Smooth muscle cell of the umbilical artery (primary cell): ENCODE results near the gene ZBTB25. TPM values are rescaled to one million over a fixed set of nuclear protein-coding genes. Genes with fewer than 3 reads are reported as not detected.

Experiments
- total RNA-seq: library from RNA; depleted of rRNA; stranded (reverse); fragments of >200 nt; gene quantifications from 2 replicates; pipeline ENCODE4 v1.2.3, GENCODE V29; 2014

ZBTB25 gene, protein sequence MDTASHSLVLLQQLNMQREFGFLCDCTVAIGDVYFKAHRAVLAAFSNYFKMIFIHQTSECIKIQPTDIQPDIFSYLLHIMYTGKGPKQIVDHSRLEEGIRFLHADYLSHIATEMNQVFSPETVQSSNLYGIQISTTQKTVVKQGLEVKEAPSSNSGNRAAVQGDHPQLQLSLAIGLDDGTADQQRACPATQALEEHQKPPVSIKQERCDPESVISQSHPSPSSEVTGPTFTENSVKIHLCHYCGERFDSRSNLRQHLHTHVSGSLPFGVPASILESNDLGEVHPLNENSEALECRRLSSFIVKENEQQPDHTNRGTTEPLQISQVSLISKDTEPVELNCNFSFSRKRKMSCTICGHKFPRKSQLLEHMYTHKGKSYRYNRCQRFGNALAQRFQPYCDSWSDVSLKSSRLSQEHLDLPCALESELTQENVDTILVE
- 5.6 and 7.5 TPM in 2 replicates for total RNA-seq

DNA sequence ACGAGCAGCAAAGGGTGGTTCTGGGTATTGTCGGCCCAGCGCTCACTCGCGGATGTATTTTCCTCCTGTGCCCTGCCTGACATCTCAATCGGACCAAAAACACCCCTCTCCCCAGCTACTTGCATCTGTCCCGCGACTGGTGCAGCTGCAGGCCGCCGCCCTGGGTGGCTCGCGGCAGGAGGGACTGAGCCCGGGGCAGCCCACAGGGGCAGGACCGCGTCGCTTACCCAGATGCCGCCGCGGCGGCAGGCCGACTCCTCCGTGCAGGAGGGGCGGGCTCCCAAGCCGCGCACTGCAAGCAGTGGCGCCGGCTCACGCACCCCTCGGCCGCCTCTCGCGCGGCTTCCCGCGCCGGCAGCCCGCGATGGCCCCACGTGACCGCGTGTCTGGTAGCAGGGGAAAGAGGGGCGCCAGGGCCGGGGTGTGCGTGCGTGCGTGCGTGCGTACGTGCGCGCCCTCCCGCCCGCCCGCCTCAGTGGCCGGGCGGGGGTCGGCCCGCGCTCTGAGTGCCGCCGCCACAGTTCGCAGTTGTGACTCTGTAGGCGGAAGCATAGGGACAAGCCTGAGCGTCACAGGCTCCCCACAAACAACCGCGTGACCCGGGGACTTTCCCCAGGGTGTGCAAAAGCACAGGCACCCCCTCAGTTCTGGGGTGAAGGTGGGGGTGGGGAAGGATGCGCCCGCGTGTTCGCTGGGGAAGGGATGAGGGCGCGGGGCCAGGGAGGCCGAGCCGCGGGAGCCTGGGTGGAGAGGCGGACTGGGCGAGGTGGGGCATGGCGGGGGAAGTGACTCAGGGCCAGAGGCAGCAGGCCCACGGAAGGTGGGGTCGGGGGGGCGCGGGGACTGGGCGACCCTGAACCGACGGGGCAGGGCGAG lies at the start of gene ZBTB25:
ZBTB25 (minus strand) TSS at position 405 of the 876 bp plus-strand sequence. CDS start 13,305 bp downstream, outside the sequence.

DNA sequence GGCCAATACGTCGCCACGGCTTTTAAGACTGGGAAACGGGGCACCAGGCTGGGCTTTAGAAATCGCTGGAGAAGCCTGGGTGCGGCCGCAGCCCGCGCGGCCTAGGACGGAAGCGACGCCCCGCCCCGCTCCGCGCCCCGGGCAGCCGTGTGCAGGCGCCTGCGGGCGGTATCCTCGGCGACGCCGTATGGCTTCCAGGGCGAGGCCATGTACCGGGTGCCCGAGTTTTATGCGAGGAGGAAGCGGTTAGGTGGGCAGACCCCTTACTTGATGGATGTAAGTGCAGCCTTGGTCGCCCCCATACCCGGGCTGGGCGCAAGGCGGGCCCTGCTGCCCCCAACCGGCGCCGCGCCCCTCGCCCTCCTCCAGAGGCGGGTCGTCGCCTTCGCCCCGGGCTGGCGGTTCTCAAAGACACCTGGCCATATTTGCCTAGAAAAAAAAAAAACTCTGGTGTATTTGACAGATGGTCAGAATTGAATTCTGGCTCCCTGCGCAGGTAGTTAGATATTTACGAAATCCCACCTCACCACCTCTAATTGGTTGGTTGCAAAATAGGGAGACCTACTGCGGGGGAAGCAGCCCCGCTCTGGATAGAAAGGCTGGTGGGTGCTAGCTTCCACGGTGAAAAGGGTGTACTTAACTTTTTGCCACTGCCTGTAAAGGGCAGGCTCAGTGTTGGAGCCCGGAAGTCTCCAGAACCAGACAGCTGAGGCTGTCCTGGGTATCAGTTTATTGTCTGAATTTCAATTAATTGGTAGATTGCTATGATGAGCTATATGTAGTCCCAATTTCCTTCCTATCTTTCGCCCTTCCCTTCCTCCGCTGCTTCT lies 46.4 kb upstream of the ZBTB25 start, which contains the start of gene PPP1R36:
PPP1R36 (plus strand) TSS at position 171 of the 830 bp plus-strand sequence; CDS start at position 208, 37 bp downstream.

DNA sequence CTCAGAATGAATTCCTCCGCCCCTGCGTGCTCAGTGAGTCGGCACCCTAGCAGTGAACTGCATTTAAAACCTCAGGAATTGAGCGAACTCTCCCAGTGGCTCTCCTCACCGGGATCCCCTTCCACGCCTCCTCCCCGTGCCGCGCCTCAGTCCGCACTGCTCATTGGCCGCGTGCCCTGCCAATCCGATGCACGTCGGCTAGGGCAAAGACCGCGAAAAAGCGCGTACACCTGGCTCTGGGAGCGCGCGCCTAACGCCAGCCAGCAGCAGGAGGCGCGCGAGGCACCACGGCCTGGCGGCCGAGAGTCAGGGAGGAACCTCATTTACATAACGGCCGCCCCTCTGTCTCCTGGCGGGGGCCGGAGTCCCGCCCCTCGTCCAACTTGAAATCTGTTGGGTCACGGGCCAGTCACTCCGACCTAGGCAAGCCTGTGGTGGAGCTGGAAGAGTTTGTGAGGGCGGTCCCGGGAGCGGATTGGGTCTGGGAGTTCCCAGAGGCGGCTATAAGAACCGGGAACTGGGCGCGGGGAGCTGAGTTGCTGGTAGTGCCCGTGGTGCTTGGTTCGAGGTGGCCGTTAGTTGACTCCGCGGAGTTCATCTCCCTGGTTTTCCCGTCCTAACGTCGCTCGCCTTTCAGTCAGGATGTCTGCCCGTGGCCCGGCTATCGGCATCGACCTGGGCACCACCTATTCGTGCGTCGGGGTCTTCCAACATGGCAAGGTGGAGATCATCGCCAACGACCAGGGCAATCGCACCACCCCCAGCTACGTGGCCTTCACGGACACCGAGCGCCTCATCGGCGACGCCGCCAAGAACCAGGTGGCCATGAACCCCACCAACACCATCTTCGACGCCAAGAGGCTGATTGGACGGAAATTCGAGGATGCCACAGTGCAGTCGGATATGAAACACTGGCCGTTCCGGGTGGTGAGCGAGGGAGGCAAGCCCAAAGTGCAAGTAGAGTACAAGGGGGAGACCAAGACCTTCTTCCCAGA lies 36.9 kb upstream of the ZBTB25 start, which contains the start of gene HSPA2:
HSPA2 (plus strand) TSS at position 534 of the 995 bp plus-strand sequence; CDS start at position 643, 109 bp downstream.

DNA sequence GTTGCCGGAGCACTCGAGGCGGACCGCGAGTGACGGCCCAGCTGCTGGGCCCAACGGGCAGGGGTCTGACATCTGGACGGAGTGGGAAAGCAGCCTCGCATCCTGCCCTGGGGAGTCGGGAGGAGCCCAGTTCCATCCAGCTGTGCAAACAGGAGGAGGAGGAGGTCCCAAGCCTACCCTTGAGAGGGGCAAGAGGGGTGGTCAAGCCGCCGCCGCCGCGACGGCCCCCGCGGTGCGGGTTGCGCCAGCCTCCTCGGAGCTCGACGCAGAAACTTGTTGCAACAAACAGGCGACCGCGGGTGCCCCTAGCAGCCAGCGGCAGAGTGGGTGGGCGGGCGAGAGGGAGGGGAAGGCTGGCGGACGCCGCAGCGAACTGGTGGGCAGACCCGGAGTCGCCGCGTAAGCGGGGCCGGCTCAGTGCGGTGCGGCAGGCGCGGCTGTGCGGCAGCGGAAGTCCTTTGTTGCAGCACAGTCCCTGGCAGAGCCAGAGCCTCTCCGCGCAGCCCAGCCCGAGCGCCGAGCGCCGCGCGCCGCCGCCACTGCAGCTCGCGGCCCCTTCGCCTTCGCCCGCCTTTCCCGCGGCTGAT lies 765 bp upstream of the ZBTB25 start, which contains the start of gene ZBTB1:
ZBTB1 (plus strand) TSS at position 461 of the 587 bp plus-strand sequence. CDS start 16,735 bp downstream, outside the sequence.

DNA sequence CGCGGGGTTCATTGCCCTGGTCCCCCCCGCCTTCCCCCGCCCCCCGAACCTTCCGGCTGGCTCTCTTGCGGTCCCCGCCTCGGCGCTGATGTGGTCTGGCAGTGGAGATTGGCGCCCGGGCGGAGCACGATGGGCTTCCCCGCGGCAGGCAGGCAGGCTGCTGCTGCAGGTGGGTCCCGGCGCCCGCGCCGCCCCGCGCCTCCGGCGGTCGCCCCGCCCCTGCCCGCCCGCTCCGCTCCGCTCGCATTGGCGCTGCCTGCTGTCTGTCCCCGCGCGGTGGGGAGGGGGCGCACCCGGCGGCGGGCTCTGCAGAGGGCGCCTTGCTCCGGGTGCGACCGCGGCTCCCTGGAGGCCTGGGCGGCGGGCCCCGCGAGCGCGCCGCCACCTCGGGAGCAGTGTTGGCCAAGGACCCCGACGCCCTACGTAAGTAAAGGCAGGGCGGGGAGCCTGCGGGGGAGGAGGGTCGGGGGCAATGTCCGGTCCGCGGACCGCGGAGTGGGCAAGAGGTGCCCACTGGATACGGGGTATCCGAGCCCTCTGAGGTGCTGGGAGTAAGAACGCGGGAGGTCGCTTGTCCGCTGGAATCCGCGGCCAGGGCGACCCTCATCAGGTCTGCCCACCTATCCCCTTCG lies 38.3 kb downstream of the ZBTB25 start, which contains the start of gene AKAP5:
AKAP5 (plus strand) TSS at position 309 of the 632 bp plus-strand sequence. CDS start 2,896 bp downstream, outside the sequence.

Other genes starting within 250 kb of the ZBTB25 start
- gene ESR2, start 209.5 kb downstream of the ZBTB25 start, total RNA-seq = under 0.01 and 0.09 TPM in 2 replicates
- 38.0 and 99.1 TPM in 2 replicates for gene MTHFD1, start 115.5 kb downstream of the ZBTB25 start, total RNA-seq
- 3.6 and 10.7 TPM in 2 replicates for gene AKAP5, start 38.3 kb downstream of the ZBTB25 start, total RNA-seq
- gene ZBTB1, start 932 bp upstream of the ZBTB25 start, total RNA-seq = 66.8 and 70.3 TPM in 2 replicates
- gene HSPA2, start 36.9 kb upstream of the ZBTB25 start, total RNA-seq = 15.3 and 33.0 TPM in 2 replicates
- gene PPP1R36, start 46.1 kb upstream of the ZBTB25 start, total RNA-seq = 1.0 and 1.8 TPM in 2 replicates
- gene PLEKHG3, start 200.6 kb upstream of the ZBTB25 start, total RNA-seq = 0.59 and 5.3 TPM in 2 replicates